Fibroblast of the aortic adventitia (primary cell): ENCODE measurements around the gene STXBP5L. TPM values are rescaled to one million over a fixed set of nuclear protein-coding genes. Genes with fewer than 3 reads are reported as not detected.
"Not testable (repeated sequence)": the region's sequence is repeated elsewhere in the genome, so short reads cannot be mapped to it uniquely, and the experiment has no call there.

Experiments
- DNase-seq: peaks from one replicate; pipeline ENCODE4 v3.0.0-alpha.2; 2010; ENCODE audit warnings: low read depth
- H3K4me3 ChIP-seq: 2 replicates; pipeline ENCODE4 v1.5.1; 2011; ENCODE audit warnings: low read depth, mild to moderate bottlenecking, control low read depth, low read length, moderate library complexity
- small RNA-seq: library from RNA; depleted of rRNA; stranded (forward); fragments of <200 nt; gene quantifications from one replicate; pipeline ENCODE3, GENCODE V24; 2012
- total RNA-seq: library from RNA; depleted of rRNA; stranded (reverse); fragments of >200 nt; gene quantifications from 2 replicates; pipeline ENCODE4 v1.2.3, GENCODE V29; 2012; ENCODE audit warnings: low replicate concordance
- TF ChIP-seq, protein P1 (sequence below): IDR thresholded peaks from 2 replicates; pipeline ENCODE4 v1.5.1; 2011; ENCODE audit warnings: mild to moderate bottlenecking, low read length, control low read depth, inconsistent platforms; ENCODE audit not compliant: insufficient read depth

STXBP5L gene
- total RNA-seq, 1 donor: not detected

GRCh38 chr3:121436641-121437040 lies 528.6 kb downstream of the STXBP5L start:
- TF ChIP-seq, protein P1, sequence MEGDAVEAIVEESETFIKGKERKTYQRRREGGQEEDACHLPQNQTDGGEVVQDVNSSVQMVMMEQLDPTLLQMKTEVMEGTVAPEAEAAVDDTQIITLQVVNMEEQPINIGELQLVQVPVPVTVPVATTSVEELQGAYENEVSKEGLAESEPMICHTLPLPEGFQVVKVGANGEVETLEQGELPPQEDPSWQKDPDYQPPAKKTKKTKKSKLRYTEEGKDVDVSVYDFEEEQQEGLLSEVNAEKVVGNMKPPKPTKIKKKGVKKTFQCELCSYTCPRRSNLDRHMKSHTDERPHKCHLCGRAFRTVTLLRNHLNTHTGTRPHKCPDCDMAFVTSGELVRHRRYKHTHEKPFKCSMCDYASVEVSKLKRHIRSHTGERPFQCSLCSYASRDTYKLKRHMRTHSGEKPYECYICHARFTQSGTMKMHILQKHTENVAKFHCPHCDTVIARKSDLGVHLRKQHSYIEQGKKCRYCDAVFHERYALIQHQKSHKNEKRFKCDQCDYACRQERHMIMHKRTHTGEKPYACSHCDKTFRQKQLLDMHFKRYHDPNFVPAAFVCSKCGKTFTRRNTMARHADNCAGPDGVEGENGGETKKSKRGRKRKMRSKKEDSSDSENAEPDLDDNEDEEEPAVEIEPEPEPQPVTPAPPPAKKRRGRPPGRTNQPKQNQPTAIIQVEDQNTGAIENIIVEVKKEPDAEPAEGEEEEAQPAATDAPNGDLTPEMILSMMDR: no peak
- no peak overlapping the region for H3K4me3 ChIP-seq
- no peak for DNase-seq

DNA sequence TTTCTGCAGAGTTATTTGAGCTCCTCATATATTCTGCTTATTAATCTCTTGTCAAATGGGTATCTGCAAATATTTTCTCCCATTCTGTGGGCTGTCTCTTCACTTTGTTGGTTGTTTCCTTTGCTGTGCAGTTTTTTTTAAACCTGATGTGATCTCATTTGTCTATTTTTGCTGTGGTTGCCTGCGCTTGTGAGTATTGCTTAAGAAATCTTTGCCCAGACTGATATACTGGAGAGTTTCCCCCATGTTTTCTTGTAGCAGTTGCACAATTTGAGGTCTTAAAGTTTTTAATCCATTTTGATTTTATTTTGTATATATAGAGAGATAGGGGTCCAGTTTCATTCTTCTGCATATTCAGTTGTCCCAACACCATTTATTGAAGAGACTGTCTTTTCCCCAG lies 535.5 kb downstream of the STXBP5L start:
- no peak for DNase-seq
- TF ChIP-seq, protein P1: no peak
- no peak overlapping the region for H3K4me3 ChIP-seq

GRCh38 chr3:121451752-121452151 lies 543.7 kb downstream of the STXBP5L start:
- not testable (repeated sequence) for DNase-seq

GRCh38 chr3:121462565-121462964 lies 554.6 kb downstream of the STXBP5L start:
- TF ChIP-seq, protein P1: no peak
- DNase-seq: no peak
- H3K4me3 ChIP-seq: no peak overlapping the region

More at GRCh38 chr3:121451752-121452151, 543.7 kb downstream of the STXBP5L start:
- not testable (repeated sequence) for H3K4me3 ChIP-seq

DNA sequence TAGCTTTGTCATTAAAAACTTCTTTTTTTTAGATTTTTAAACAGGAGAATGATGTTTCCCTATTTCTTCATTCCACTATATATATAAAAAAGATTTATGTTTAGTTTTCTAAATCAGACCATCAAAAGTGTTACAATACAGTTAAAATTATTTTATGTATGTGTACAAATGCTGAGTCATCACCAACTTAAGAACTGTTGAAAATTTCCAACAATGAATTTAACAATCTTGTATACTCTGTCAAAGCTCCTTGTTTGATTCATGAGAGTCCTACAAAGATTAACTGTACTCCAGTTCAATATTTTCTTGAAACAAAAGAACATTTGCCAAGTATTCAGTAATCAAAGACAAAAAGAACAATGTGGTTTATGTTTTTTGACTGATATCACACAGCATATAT lies 555.7 kb downstream of the STXBP5L start:
- TF ChIP-seq, protein P1: no peak
- DNase-seq: no peak
- H3K4me3 ChIP-seq: no peak overlapping the region

DNA sequence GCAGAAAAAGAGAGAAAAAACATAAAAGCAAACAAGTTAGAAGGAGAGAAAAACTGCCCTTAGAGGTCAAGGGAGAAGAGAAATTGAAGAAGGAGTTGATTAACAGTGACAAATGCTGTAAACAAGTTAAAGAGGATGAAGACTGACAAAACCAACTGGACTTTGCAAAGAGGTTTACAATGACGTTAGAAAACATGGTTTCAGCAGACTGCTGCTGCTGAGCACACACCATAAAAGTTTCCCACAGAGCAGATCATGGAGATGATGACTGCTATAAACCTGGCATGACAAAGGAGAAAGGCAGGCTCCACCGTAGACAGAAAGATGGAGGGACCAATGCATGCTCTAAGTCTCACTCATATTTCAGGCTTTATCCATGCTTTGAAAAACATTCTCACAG lies 559.1 kb downstream of the STXBP5L start:
- DNase-seq: no peak
- TF ChIP-seq, protein P1: no peak
- no peak overlapping the region for H3K4me3 ChIP-seq

DNA sequence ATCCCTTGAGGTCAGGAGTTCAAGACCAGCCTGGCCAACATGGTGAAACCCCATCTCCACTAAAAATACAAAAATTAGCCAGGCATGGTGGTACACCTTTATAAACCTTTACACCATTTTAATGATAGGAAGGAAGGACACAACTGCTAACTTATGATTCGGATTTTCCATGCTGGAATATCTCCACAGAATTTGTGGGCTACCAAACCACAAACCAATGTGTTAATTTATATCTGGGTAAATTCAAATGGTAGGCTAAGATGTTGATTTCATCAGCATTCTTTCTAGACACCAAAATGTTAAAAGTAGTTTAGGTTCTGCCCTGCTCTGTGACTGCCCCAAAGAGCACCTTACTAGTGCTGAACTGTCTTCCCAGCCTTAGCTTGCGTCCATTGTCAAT lies 565.0 kb downstream of the STXBP5L start:
- H3K4me3 ChIP-seq: no peak overlapping the region
- no peak for DNase-seq
- TF ChIP-seq, protein P1: no peak

Small RNA genes lying within 50 kb of the gene (small RNA-seq; reads per million reads assigned to genes)
- not detected for gene MIR5682

Other genes with a start within 250 kb of the STXBP5L start
- gene HGD, start 226.0 kb upstream of the STXBP5L start, total RNA-seq: 0.09 and 0.57 TPM in 2 replicates
- gene RABL3, start 165.7 kb upstream of the STXBP5L start, total RNA-seq: 10.0 and 18.3 TPM in 2 replicates
- gene GTF2E1, start 165.5 kb upstream of the STXBP5L start, total RNA-seq: 15.5 and 16.9 TPM in 2 replicates